T-helper 9 cell (primary cell): ENCODE results near the gene AHCYL2.
"Not testable (repeated sequence)": the region's sequence is repeated elsewhere in the genome, so short reads cannot be mapped to it uniquely, and the experiment has no call there.

Source experiments
- DNase-seq: peaks from one replicate; pipeline ENCODE4 v3.0.0-alpha.2; 2020

Gene AHCYL2

GRCh38 chr7:129354428-129355157 lies 129.8 kb downstream of the AHCYL2 start:
- no peak for DNase-seq

GRCh38 chr7:129356176-129356575 lies 131.3 kb downstream of the AHCYL2 start:
- DNase-seq = no peak

- no peak for DNase-seq
Measured at GRCh38 chr7:129359176-129359575, 134.3 kb downstream of the AHCYL2 start.

- no peak for DNase-seq
Measured at GRCh38 chr7:129359638-129360037, 134.8 kb downstream of the AHCYL2 start.

- no peak for DNase-seq
Measured at GRCh38 chr7:129361771-129362170, 136.9 kb downstream of the AHCYL2 start.

GRCh38 chr7:129362496-129362895 lies 137.7 kb downstream of the AHCYL2 start:
- no peak for DNase-seq

- no peak for DNase-seq
Measured at GRCh38 chr7:129367349-129367699, 142.5 kb downstream of the AHCYL2 start.

GRCh38 chr7:129367700-129368388 lies 143.0 kb downstream of the AHCYL2 start:
- peak; percentile 66 for DNase-seq

- no peak for DNase-seq
Measured at GRCh38 chr7:129368389-129368986, 143.7 kb downstream of the AHCYL2 start.

- DNase-seq = not testable (repeated sequence)
Measured at GRCh38 chr7:129369447-129369846, 144.6 kb downstream of the AHCYL2 start.

GRCh38 chr7:129370812-129371211 lies 146.0 kb downstream of the AHCYL2 start:
- no peak for DNase-seq

- DNase-seq = no peak
Measured at GRCh38 chr7:129371487-129371886, 146.7 kb downstream of the AHCYL2 start.

GRCh38 chr7:129373651-129374428 lies 149.0 kb downstream of the AHCYL2 start:
- no peak for DNase-seq

- no peak for DNase-seq
Measured at GRCh38 chr7:129375141-129375938, 150.5 kb downstream of the AHCYL2 start.

- DNase-seq = peak; percentile 9
Measured at GRCh38 chr7:129376076-129376777, 151.4 kb downstream of the AHCYL2 start.

GRCh38 chr7:129376778-129377700 lies 152.2 kb downstream of the AHCYL2 start:
- DNase-seq = no peak

- DNase-seq = no peak
Measured at GRCh38 chr7:129381710-129382484, 157.1 kb downstream of the AHCYL2 start.

- no peak for DNase-seq
Measured at GRCh38 chr7:129383542-129384132, 158.8 kb downstream of the AHCYL2 start.

- no peak for DNase-seq
Measured at GRCh38 chr7:129385116-129385515, 160.3 kb downstream of the AHCYL2 start.
